Nephron progenitor cell (in vitro differentiated cells): ENCODE results near the gene MYORG.
A peak's percentile ranks its signal among the peaks of the same experiment; 100 is the strongest.

ENCODE experiments used
- DNase-seq: peaks from one replicate; pipeline ENCODE4 v3.0.0; 2021
- H3K27ac Mint-ChIP-seq: 2 replicates; pipeline ENCODE4 v1.8.0; 2021; ENCODE audit warnings: mild to moderate bottlenecking, moderate library complexity, mixed read lengths
- H3K27me3 Mint-ChIP-seq: 2 replicates; pipeline ENCODE4 v1.8.0; 2021; ENCODE audit warnings: mild to moderate bottlenecking, low read depth, mixed read lengths; ENCODE audit not compliant: poor library complexity
- H3K36me3 Mint-ChIP-seq: 2 replicates; pipeline ENCODE4 v1.8.0; 2021; ENCODE audit warnings: low read depth, mixed read lengths
- H3K4me1 Mint-ChIP-seq: 2 replicates; pipeline ENCODE4 v1.8.0; 2021; ENCODE audit warnings: mixed read lengths
- H3K4me3 Mint-ChIP-seq: 2 replicates; pipeline ENCODE4 v1.8.0; 2021; ENCODE audit warnings: mild to moderate bottlenecking, moderate library complexity, mixed read lengths
- H3K9me3 Mint-ChIP-seq: 2 replicates; pipeline ENCODE4 v1.8.0; 2021; ENCODE audit warnings: mild to moderate bottlenecking, moderate library complexity, mixed read lengths
- CTCF ChIP-seq: fragments of 200-600 bp; sonication (generic); IDR thresholded peaks from 2 replicates; pipeline ENCODE4 v1.5.0; 2021; ENCODE audit warnings: antibody characterized with exemption

MYORG gene

GRCh38 chr9:34379334-34380033 lies 2.8 kb upstream of the MYORG start:
- H3K4me1 Mint-ChIP-seq = peaks cover 46% of the 10 kb centered on the region

GRCh38 chr9:34378376-34379060 lies 1.8 kb upstream of the MYORG start:
- Mint-ChIP-seq H3K27me3 (peaks cover 85% of the 10 kb centered on the region), H3K4me1 (peaks cover 50% of the 10 kb centered on the region), H3K4me3 (no peak overlapping the region), H3K27ac (no peak overlapping the region), H3K9me3 (peaks cover 3% of the 10 kb centered on the region), H3K36me3 (peaks cover 7% of the 10 kb centered on the region)
- DNase-seq = no peak
- no peak for TF ChIP-seq CTCF

More at GRCh38 chr9:34379334-34380033, 2.8 kb upstream of the MYORG start:
- no peak overlapping the region for H3K27ac Mint-ChIP-seq
- H3K36me3 Mint-ChIP-seq = no peaks in the 10 kb centered on the region
- DNase-seq = peak; percentile 88
- H3K9me3 Mint-ChIP-seq = no peaks in the 10 kb centered on the region
- peak; percentile 96 for TF ChIP-seq CTCF
- peak overlapping the region; percentile 84 for H3K4me3 Mint-ChIP-seq
- H3K27me3 Mint-ChIP-seq = peaks cover 88% of the 10 kb centered on the region

DNA sequence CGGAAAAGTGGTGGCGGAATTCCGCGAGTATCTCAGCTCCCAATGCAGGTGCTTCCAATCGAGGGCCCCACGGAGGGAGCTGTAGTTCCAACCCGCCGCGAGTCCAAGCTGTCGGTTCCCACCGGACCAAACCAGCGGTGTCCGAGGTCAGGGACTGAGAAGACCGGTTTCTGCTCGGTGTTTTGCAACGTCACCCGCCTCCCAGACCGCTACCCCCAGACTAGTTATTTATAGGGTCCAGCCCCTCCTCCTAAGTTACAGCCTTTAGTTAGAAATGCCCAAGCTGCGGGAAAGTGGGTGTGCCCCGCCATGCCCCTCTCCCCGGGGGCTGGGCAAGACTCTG lies 677 bp upstream of the MYORG start:
- Mint-ChIP-seq H3K4me3 (peak overlapping the region; percentile 87), H3K27me3 (peaks cover 74% of the 10 kb centered on the region), H3K36me3 (peaks cover 12% of the 10 kb centered on the region), H3K27ac (no peak overlapping the region), H3K9me3 (peaks cover 7% of the 10 kb centered on the region), H3K4me1 (peaks cover 50% of the 10 kb centered on the region)
- TF ChIP-seq CTCF = no peak
- peak; percentile 44 for DNase-seq

DNA sequence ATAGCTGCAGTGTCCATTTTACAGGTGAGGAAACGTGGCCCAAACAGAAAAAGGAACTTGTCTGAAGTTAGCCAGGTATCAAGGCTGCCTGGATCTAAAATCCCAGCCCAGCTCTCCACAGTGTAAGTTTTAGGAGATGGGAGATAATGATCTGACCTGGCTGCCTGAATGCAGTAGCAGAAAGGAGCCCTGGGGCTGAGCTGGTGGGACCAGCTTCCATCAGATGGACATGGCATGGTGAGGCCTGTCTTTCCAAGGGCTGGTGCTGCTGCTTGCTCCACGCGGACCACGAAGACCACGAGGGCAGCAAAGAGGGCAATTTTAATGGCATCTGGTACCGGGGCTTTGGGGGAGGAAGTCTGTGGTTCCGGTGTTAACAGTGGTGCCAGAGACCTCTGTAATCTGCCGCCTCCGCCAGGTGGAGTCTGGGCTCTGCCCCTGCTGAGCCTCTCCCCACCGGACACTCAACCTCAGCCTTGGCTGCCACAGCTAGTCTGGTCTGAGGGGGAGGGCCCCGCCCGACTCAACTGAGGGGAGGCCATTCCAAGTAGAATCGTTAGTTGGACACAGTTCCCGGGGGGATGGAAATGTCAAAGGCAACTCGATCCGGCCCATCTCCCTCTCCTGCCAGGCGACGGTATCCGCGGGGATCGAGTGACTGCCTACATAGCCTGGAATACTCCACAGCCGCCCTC lies 650 bp downstream of the MYORG start:
- peaks cover 11% of the 10 kb centered on the region for H3K9me3 Mint-ChIP-seq
- peak; percentile 56 for DNase-seq
- peaks cover 20% of the 10 kb centered on the region for H3K36me3 Mint-ChIP-seq
- no peak overlapping the region for H3K27ac Mint-ChIP-seq
- H3K4me1 Mint-ChIP-seq = peaks cover 41% of the 10 kb centered on the region
- H3K27me3 Mint-ChIP-seq = peaks cover 61% of the 10 kb centered on the region
- peak overlapping the region; percentile 87 for H3K4me3 Mint-ChIP-seq
- no peak for TF ChIP-seq CTCF

DNA sequence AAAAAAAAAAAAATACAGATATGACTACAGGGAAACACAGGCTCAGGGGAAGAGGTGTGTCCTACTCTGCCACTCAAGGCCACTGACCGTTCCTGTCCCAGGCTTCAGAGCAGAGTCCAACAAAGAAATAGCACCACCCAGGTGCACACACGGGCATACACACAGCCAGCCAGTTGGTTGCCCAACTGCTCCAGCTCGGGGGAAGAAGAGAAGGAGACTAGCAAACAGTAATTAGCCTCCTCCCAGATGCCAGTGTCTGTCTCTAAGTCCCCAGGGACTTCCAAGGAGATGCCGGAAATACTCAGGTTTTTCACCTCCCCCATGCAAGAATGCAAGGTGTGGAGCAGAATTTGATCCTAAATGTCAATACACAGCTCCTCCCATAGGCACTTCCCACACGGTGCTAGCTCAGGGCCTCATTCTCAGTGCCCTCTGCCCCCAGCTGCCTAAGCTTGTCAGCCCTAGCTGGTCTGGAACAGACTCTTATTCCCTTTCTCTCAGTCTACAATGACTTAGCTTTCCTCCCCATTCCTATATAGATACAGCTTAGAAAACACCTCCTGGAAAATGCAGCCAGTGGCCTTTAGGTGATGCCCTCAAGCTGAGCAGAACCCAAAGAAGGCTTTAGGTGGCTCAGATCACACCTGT lies 1.7 kb downstream of the MYORG start:
- H3K4me3 Mint-ChIP-seq = peak overlapping the region; percentile 87
- peaks cover 50% of the 10 kb centered on the region for H3K27me3 Mint-ChIP-seq
- H3K27ac Mint-ChIP-seq = no peak overlapping the region
- peaks cover 18% of the 10 kb centered on the region for H3K9me3 Mint-ChIP-seq
- peaks cover 30% of the 10 kb centered on the region for H3K36me3 Mint-ChIP-seq
- DNase-seq = no peak
- peaks cover 38% of the 10 kb centered on the region for H3K4me1 Mint-ChIP-seq
- TF ChIP-seq CTCF = no peak
